Measurements from ENCODE around the gene CRABP1.

GRCh38 chr15:78397382-78397781, 57.2 kb downstream of the CRABP1 start:
- TF ChIP-seq EZH2 (IDR thresholded peaks at IDR 0.05) = no peak
- no peak for TF ChIP-seq POLR2AphosphoS5 (IDR thresholded peaks at IDR 0.05; ENCODE audit: borderline replicate concordance, low read depth, low read length)
- TF ChIP-seq FOXP2 (optimal IDR thresholded peaks at IDR 0.05; ENCODE audit: control extremely low read depth, extremely low read length, insufficient read depth) = no peak
